Memory B cell (primary cell): Measurements from ENCODE around the gene DSCAM.
"Not testable (repeated sequence)": the region's sequence is repeated elsewhere in the genome, so short reads cannot be mapped to it uniquely, and the experiment has no call there.

ENCODE experiments used
- ATAC-seq: fragments of 150-1000 bp; cut with Tn5 transposase; 2 replicates; pipeline ENCODE4 v1.10.0; 2021; ENCODE audit warnings: low read depth, mild to moderate bottlenecking, moderate library complexity
- DNase-seq, 2 donors: peaks; one replicate each; pipeline ENCODE4 v3.0.0; 2022; ENCODE audit warnings: low spot score in 2 of 2
- H3K27ac Mint-ChIP-seq: one replicate; pipeline ENCODE4 v1.8.0; 2022; ENCODE audit warnings: mild to moderate bottlenecking, moderate library complexity, mixed read lengths
- H3K27me3 Mint-ChIP-seq: one replicate; pipeline ENCODE4 v1.8.0; 2022; ENCODE audit warnings: mixed read lengths
- H3K36me3 Mint-ChIP-seq: one replicate; pipeline ENCODE4 v1.8.0; 2022; ENCODE audit warnings: mild to moderate bottlenecking, mixed read lengths
- H3K4me1 Mint-ChIP-seq: one replicate; pipeline ENCODE4 v1.8.0; 2022; ENCODE audit warnings: mixed read lengths
- H3K4me3 Mint-ChIP-seq: one replicate; pipeline ENCODE4 v1.8.0; 2022; ENCODE audit warnings: mild to moderate bottlenecking, moderate library complexity, mixed read lengths
- H3K9me3 Mint-ChIP-seq: one replicate; pipeline ENCODE4 v1.8.0; 2022; ENCODE audit warnings: mixed read lengths

The DSCAM gene

DNA sequence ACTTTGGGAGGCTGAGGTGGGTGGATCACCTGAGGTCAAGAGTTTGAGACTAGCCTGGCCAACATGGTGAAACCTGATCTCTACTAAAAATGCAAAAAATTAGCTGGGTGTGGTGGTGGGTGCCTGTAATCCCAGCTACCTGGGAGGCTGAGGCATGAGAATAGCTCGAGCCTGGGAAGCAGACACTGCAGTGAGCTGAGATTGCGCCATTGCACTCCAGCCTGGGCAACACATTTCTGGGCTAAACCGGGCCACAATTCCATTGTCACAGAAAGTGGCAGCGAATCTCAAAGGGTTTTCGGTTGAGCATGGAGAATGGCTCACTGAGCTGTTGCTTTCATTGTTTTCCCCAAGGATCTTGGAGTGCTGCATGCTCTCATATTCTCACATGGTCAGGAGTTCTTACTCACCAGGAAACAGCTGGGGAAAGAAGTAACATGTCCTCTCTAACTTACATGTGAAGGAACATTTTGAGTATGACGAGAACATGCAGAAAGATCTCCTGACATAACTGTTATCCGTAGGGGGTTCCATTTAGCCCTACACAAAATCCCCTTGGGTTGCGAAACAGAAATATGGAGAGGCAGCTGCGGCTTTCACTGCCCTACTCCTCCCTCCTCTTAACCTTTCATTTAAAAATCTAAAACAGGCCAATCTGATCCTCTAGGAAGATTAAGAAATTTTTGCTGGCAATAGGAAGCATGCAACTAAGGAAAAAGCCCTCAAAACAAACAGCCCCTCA lies 638.6 kb downstream of the DSCAM start:
- Mint-ChIP-seq H3K27me3 (no peaks in the 10 kb centered on the region), H3K4me3 (no peak overlapping the region), H3K36me3 (no peaks in the 10 kb centered on the region), H3K9me3 (peaks cover 2% of the 10 kb centered on the region), H3K4me1 (no peaks in the 10 kb centered on the region), H3K27ac (no peak overlapping the region)
- DNase-seq (no peak), ATAC-seq (no peak)

DNA sequence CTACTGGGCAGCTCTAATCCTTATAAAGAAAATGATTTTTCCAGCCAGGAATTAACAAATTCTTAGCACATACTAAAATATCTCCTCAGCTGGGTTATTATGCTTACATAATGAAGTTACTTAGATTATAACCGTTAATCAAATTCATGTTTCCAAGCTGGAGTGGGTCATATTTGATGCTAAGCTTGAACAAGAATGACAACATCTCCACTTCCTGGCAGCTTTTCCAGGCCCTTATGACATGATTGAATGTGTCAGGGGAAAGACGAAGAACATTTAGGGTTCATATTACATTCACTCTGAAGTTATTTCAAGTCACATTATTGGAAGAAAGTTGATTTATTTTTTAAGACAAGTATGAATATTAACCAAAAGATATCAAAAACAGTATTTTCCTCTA lies 646.0 kb downstream of the DSCAM start:
- Mint-ChIP-seq H3K4me3 (no peak overlapping the region), H3K36me3 (no peaks in the 10 kb centered on the region), H3K27ac (no peak overlapping the region), H3K27me3 (no peaks in the 10 kb centered on the region), H3K9me3 (peaks cover 6% of the 10 kb centered on the region), H3K4me1 (no peaks in the 10 kb centered on the region)
- no peak for ATAC-seq
- no peak for DNase-seq

DNA sequence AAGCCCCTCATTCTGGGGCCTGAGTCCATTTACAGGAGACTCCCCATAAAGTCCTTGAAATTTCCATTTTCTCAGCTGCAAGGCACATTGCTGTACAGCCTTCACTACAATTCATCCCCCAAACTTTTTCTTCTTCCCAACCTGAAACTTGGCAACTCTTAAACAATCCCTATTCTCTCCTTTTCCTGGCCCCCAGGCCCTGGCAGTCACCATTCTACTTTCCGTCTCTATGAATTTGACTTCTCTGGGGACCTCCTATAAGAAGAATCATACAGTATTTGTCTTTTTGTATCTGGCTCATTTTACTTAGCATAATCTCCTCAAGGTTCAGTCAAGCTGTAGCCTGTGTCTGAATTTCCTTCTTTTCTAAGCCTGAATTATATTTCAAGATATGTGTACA lies 646.8 kb downstream of the DSCAM start:
- DNase-seq (no peak), ATAC-seq (no peak)
- Mint-ChIP-seq H3K27ac (no peak overlapping the region), H3K4me1 (no peaks in the 10 kb centered on the region), H3K27me3 (no peaks in the 10 kb centered on the region), H3K36me3 (no peaks in the 10 kb centered on the region), H3K4me3 (no peak overlapping the region), H3K9me3 (peaks cover 6% of the 10 kb centered on the region)

DNA sequence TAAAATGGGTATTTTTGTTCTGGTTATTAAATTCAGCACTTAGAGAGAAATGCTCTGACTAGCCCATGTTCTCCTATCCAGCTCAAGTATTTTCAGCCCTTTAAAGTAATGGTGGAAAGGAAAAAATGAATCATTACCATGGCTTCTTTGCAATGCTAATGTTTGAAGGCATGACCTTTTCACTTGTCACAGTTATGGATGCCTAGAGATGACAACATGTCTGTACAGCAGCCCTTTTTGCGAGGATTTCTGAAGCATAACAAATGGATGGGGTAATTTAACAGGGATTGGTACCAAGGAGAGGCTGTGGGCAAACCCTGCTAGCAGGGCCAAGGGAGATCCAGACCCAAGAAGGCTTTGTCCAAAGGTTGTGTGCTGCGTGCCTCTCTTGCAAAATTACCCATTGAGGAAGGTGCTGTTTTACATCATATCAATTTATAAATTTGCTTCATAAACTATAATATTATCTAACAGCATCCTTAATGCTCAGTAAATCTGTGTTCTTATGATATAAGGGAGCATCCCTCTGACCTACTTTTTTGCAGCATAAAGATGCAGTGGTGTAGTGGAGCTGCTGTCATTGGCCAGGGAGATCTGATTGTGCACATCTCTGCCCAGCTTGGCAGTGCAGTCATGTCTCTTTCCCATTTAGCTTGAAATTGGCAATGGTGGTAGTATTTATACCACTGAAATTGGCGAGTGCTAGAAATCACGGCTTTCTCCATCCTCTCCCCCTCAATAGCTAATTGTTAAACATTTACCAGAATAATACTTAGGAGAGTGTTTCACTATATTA lies 652.6 kb downstream of the DSCAM start:
- peaks cover 14% of the 10 kb centered on the region for H3K9me3 Mint-ChIP-seq
- H3K4me1 Mint-ChIP-seq = no peaks in the 10 kb centered on the region

DNA sequence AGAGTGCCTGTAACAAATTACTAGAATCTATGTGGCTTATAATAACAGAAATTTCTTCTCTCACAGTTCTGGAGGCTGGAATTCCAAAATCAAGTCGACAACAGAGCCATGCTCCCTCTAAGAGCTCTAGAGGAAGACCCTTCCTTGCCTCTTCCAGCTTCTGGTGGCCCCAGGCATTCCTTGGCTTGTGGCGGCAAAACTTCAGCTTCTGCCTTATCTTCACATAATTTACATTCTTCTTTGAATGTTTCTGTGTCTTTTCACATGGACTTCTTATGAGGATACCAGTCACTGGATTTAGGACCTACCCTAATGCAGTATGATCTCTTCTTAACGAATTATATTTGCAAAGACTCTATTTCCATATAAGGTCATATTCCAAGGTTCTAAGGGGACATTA lies 655.3 kb downstream of the DSCAM start:
- no peak for DNase-seq
- ATAC-seq = no peak
- H3K4me3 Mint-ChIP-seq = no peak overlapping the region
- H3K27ac Mint-ChIP-seq = no peak overlapping the region
- H3K27me3 Mint-ChIP-seq = no peaks in the 10 kb centered on the region
- no peaks in the 10 kb centered on the region for H3K4me1 Mint-ChIP-seq
- H3K9me3 Mint-ChIP-seq = peaks cover 10% of the 10 kb centered on the region
- no peaks in the 10 kb centered on the region for H3K36me3 Mint-ChIP-seq

More for the DNA sequence above, 652.6 kb downstream of the DSCAM start:
- DNase-seq (no peak), ATAC-seq (no peak)
- Mint-ChIP-seq H3K4me3 (no peak overlapping the region), H3K27ac (no peak overlapping the region), H3K27me3 (no peaks in the 10 kb centered on the region), H3K36me3 (no peaks in the 10 kb centered on the region)

DNA sequence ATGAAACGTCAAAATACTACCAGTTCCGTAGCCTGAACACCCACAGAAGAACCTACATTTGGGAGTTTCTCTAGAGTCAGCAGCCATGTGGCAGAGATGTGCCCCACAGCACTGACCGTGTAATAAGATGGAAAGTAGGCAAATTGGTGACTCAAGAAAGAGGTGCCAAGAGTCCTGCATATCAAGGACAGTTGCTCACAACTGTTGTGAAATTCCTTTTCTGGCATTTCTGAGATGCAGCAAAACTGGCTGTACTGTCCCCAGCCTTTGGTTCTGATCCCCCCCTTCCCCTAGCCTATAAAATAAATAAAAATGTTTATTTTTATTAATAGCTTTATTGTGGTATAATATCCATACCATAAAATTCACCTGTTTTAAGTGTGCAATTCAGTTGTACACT lies 655.8 kb downstream of the DSCAM start:
- Mint-ChIP-seq H3K4me1 (no peaks in the 10 kb centered on the region), H3K27ac (no peak overlapping the region), H3K9me3 (peaks cover 8% of the 10 kb centered on the region)

DNA sequence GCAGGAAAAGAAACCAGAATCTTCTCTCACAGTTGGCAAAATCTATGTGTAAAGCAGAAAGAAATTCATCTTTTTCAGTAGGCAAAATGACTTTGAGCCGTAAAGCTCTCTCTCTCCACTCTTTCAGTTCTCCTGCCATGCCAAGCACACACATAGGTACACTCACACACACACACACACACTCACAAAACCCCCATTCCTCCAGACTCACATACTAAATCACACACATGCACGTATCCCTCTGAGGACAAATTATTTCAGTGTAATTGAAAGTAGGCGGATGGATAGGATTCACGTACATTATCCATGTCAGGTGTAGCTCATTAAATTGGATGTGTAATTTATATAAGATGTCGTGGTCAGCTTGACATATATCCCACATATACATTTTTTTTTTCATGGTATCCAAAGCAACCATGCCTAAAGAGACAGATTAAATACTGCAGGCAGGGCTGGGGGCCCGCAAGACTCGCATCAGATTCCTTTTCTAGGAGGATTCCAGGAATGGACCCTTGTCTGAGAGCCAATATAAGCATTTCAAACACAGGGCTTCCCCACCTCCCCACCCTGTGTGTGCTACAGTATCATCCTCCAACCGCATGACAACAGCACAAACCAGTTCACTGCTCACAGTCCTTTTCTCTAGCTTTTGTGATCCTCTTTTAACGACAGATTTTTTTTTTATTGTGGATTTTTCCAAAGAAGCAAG lies 658.9 kb downstream of the DSCAM start:
- DNase-seq (no peak), ATAC-seq (no peak)
- Mint-ChIP-seq H3K4me3 (no peak overlapping the region), H3K4me1 (no peaks in the 10 kb centered on the region), H3K9me3 (peaks cover 8% of the 10 kb centered on the region), H3K27ac (no peak overlapping the region), H3K36me3 (no peaks in the 10 kb centered on the region), H3K27me3 (no peaks in the 10 kb centered on the region)

More for the DNA sequence above, 655.8 kb downstream of the DSCAM start:
- no peak overlapping the region for H3K4me3 Mint-ChIP-seq
- no peaks in the 10 kb centered on the region for H3K36me3 Mint-ChIP-seq
- DNase-seq (no peak), ATAC-seq (no peak)
- H3K27me3 Mint-ChIP-seq = no peaks in the 10 kb centered on the region

DNA sequence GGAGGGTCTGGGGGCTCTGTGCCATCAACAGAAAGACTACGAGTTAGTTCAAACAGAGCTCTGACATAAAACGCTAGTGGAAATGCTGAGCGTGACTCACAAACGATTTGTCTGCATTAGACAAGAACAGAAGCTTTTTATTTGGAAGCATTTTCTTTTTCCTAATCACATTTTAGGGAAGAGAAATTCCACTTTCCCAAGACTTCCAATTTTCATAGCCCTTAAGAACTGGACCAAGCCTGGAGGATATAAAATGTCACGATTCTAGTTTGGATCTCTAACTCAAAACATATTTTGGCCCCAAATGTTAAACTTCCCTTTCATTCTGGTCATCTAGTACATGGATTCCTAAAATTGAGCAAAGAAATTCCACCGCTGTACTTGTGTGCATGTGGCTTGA lies 659.7 kb downstream of the DSCAM start:
- ATAC-seq = no peak
- Mint-ChIP-seq H3K4me3 (no peak overlapping the region), H3K9me3 (peaks cover 7% of the 10 kb centered on the region), H3K4me1 (no peaks in the 10 kb centered on the region), H3K27me3 (no peaks in the 10 kb centered on the region), H3K36me3 (no peaks in the 10 kb centered on the region), H3K27ac (no peak overlapping the region)
- DNase-seq = no peak

DNA sequence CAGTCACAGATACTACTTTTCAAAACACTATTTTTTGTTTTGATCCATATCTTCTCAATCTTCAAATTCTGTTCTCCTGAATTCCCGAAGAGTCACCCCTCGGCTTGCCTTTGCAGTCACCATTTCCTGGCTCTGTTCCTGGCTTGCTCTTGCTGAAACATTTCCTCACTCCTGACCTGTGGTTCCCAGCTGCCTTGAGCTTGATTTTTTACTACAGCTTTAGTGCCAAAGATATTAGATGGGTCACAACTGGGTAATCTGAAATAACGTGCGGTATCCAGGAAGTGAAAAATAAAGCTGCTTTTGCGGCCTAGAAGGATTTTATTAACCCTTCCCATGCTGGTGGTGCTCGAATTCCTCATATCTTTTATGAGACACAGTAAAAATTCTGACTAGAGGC lies 660.9 kb downstream of the DSCAM start:
- Mint-ChIP-seq H3K36me3 (no peaks in the 10 kb centered on the region), H3K4me1 (no peaks in the 10 kb centered on the region), H3K9me3 (peaks cover 10% of the 10 kb centered on the region), H3K27ac (no peak overlapping the region), H3K27me3 (no peaks in the 10 kb centered on the region), H3K4me3 (no peak overlapping the region)
- DNase-seq = no peak
- no peak for ATAC-seq

DNA sequence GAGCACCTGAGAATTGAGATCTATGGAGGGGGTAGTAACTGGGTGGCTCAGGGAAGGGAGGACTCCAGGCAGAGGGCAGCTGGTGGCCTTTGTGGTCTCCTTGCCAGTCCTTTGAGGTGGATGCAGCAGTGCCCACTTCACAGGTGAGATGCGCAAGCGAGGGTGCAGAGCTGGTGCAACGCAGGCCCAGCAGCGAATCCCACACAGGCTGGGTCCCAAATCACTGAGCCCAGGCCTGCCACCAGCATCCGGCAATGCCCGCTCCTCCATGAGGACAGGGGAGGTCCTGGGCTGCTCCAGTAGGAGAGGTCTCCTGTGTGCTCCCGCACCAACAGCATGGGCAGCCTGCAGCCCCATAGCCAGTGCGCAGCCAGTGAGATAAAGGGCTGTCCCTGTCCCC lies 661.8 kb downstream of the DSCAM start:
- ATAC-seq (no peak), DNase-seq (no peak)
- peaks cover 10% of the 10 kb centered on the region for H3K9me3 Mint-ChIP-seq
- H3K27ac Mint-ChIP-seq = no peak overlapping the region
- H3K27me3 Mint-ChIP-seq = no peaks in the 10 kb centered on the region
- no peaks in the 10 kb centered on the region for H3K36me3 Mint-ChIP-seq
- H3K4me3 Mint-ChIP-seq = no peak overlapping the region
- H3K4me1 Mint-ChIP-seq = no peaks in the 10 kb centered on the region

DNA sequence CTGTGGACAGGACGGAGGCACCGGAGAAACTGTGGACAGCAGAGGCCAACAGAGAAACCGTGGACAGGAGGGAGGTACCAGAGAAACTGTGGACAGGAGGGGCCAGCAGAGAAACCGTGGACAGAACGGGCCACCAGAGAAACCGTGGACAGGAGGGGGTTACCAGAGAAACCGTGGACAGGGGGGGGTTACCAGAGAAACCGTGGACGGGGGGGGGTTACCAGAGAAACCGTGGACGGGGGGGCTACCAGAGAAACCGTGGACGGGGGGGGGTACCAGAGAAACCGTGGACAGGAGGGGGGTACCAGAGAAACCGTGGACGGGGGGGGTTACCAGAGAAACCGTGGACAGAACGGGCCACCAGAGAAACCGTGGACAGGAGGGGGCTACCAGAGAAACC lies 664.5 kb downstream of the DSCAM start:
- H3K4me1 Mint-ChIP-seq, H3K27ac Mint-ChIP-seq, ATAC-seq, H3K4me3 Mint-ChIP-seq, H3K36me3 Mint-ChIP-seq, H3K27me3 Mint-ChIP-seq, DNase-seq, H3K9me3 Mint-ChIP-seq: not testable (repeated sequence)

DNA sequence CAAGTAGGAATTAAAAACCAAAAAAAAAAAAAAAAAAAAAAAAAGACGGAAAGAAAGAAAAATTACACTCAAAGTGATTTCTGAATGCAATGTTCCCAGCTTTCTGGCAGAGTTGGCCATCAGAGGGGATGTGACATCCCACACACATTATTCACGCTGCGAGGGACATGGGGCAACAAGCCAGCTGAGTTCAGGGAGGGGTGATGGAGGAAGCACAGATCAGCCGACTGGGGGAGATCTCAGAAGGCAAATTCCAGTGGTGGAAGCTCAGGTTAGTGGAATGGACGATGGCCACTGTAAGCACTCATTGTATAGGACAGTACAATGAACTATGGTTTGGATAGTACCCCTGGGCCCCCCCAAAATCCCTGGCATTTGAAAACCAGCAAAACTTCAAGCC lies 667.8 kb downstream of the DSCAM start:
- ATAC-seq (no peak), DNase-seq (no peak)
- H3K9me3 Mint-ChIP-seq = peaks cover 8% of the 10 kb centered on the region
- H3K4me3 Mint-ChIP-seq = no peak overlapping the region
- no peaks in the 10 kb centered on the region for H3K36me3 Mint-ChIP-seq
- H3K4me1 Mint-ChIP-seq = no peaks in the 10 kb centered on the region
- no peak overlapping the region for H3K27ac Mint-ChIP-seq
- peaks cover 3% of the 10 kb centered on the region for H3K27me3 Mint-ChIP-seq

DNA sequence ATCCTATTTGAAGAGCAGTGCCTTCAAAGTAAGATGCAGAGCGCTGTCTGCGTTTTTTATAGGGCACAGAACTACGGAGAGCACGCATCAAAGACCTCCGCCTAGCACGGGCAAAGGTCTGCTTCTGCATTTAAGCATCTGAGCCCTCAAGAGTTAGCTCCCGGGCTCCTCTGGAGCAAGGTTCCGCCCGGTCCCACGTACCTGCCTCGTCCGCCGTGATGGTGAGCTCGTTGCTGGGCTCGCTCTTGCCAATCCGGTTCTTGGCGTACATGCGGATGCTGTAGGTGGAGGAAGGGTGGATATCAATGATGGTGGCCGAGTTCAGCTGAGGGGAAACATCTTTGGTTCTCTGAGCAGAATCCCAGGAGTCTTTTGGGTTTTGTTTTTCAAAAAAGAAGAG lies 668.2 kb downstream of the DSCAM start:
- Mint-ChIP-seq H3K36me3 (no peaks in the 10 kb centered on the region), H3K27ac (no peak overlapping the region), H3K4me3 (no peak overlapping the region), H3K27me3 (peaks cover 3% of the 10 kb centered on the region), H3K4me1 (no peaks in the 10 kb centered on the region), H3K9me3 (peaks cover 8% of the 10 kb centered on the region)
- ATAC-seq (no peak), DNase-seq (no peak)

DNA sequence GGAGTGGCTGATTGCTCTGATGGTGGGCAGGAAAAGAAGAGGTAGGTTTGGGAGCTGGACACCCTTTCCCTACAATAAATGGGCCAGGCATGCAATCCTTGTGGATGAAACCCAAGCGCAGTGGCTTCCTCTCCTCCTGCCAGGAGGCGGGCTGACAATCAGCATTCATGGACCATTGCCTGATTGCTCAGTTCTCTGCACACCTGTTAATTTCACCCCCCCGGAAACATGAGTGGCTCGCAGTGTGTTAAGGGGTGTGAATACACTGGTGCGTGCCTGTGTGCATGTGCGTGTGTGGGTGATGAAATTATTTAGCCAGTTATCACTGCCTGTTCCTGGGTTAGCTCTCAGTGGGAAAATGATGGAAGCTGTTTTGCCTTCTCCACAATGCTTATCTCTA lies 669.0 kb downstream of the DSCAM start:
- Mint-ChIP-seq H3K27ac (no peak overlapping the region), H3K9me3 (peaks cover 8% of the 10 kb centered on the region), H3K4me1 (no peaks in the 10 kb centered on the region), H3K36me3 (no peaks in the 10 kb centered on the region), H3K27me3 (peaks cover 3% of the 10 kb centered on the region), H3K4me3 (no peak overlapping the region)
- ATAC-seq = no peak
- no peak for DNase-seq
